Epidermal melanocyte (primary cell): ENCODE data around the gene GRPEL2.
"Not testable (repeated sequence)": the region's sequence is repeated elsewhere in the genome, so short reads cannot be mapped to it uniquely, and the experiment has no call there.

Source experiments
- DNase-seq: peaks from one replicate; pipeline ENCODE4 v3.0.0; 2011; ENCODE audit warnings: low spot score; ENCODE audit not compliant: insufficient read length

Gene GRPEL2

DNA sequence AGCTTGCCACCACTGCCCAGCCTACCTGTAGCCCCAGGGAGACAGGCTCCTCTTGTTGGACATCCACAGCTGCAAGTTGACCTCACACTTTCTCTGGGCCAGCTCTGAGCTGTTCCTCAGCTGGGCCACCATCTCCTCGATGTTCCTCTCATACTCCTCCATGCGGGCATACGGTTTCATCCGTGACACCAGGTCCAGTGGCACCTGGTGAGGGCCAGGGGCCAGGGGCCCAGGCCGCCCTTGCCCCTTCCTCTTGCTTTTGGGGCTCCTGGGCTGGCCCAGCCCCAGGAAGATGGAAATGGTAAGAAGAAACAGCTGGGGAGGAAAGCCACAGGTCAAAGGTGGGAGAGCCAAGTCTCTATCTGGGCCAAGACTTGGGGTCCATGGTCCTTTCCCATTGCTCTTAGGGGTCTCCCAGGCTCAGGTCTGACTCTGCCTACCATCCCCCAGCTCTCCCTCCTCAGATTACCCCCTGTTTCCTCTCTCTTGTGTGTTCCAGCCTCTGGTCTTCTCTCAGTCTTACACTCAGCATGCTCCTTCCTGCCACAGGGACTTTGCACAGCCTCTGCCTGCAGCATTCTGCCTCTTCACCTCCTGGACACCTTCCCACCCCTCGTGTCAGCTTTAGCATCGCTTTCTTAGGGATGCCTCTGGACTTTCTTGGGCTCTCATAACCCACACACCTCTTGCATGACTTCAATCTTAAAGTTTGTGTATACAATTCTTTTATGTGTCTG is 31.6 kb downstream of the GRPEL2 start:
- no peak for DNase-seq

DNA sequence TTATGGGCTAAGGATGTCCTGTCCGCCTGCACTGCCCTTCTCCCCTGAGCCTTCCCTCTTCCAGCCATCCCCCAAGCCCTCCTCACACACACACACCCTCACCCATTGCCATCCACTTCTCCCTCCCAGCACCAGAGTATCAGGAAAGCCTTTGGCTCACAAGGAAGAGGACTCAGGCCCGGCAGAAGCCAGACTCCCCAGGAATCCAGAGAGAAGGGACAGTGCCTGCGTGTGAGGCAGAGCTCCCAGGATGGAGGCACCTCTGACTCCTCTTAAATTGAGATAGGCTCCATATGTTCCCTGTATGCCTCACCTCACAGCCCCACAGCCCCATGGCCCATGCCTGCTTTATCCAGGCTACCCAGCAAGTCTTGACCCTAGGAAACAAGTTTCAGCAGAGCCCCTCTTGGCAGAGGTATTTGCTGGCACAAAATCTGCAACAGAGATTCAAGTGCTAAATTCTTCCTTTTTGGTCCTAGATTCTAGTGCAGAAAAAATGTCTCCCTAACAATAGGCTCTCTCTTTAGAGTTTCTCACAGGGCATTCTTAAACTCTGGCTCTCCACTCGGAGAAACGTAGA is 33.0 kb downstream of the GRPEL2 start:
- DNase-seq: no peak

DNA sequence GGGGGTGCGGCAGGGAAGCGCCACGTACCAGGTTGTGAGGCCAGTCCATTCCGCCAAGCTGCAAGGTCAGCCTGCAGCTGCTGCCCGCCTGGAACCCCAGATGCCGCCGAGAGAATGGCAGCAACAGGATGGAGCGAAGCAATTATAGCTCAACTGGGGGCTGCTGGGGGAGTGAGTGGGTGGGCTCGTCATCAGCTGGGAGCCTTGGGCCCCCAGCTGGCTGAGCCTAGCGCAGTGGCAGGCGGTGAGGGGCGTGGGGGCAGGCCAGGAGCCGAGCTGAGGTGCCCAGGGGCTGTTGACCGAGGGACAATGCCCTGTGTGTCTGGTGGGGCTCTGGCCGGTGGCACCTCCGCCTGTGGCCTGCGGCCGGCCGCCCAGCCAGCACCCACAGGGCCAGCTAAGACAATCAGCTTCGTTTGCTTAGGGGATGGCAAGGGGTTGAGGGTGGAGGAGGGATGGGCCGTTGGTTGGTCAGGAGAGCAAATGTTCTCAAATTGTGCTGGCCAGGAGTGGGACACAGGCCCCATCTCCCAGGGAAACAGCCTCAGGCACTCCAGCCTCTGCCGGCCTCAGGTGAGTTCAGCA is 34.0 kb downstream of the GRPEL2 start, which contains the start of gene IL17B:
TSS of gene IL17B (minus strand) at position 116 of the 585 bp plus-strand sequence. CDS start at position 49, 67 bp downstream.
- no peak for DNase-seq

DNA sequence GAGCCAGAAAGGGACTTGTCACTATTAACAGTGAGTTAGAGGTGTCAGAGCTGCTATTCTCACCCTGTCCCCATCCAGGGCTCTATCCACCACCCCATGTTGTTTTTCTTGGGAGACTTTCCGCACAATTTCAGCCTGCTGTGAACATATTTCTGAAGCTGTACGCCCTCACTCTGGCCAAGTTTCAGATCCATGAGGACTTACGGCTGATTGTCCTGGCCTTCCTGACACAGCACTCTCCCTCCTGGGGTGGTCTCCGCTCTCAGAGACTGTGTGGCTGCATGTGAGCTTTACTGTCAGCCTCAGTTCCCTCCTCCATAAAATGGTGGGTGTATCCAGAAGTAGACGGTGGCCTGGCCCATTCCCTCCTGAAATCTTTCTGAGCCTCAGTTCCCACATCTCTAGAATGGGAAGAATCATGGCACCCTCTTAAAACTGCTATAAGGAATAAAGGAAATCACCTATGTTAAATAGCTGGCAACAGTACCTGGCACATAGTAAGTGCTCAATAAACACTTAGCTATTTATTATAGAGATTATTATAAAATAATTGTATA is 34.6 kb downstream of the GRPEL2 start:
- no peak for DNase-seq

DNA sequence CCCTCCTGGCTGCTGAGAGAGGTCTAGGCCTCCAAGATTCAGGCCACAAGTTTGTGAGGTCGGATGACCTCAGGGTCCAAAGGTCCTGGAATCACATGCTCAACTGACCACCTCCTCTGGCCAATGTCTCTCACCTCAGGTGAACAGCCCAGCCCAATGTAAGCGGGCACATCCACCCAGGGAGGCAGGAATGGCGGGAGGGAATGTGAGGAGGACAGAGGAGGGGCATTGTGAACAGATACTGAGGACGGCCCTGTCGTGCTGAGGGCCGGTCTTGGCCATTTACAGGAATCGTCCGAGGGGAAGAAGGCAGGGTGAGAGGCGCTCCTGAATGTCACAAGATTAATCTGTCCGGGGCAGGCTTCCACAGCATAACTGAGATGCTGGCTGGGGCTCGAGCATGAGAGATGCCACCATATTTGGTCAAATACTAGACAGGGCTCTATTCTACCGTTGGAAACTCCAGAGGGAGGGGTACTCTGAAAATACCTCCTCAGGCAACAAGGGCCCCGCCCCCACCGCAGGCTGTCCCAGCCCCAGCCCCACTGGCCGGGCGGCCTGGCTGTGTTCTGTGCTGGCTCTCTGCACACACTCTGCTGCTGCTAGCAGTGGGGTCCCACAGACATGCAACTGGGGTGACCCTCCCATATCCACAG is 35.3 kb downstream of the GRPEL2 start:
- DNase-seq: no peak

DNA sequence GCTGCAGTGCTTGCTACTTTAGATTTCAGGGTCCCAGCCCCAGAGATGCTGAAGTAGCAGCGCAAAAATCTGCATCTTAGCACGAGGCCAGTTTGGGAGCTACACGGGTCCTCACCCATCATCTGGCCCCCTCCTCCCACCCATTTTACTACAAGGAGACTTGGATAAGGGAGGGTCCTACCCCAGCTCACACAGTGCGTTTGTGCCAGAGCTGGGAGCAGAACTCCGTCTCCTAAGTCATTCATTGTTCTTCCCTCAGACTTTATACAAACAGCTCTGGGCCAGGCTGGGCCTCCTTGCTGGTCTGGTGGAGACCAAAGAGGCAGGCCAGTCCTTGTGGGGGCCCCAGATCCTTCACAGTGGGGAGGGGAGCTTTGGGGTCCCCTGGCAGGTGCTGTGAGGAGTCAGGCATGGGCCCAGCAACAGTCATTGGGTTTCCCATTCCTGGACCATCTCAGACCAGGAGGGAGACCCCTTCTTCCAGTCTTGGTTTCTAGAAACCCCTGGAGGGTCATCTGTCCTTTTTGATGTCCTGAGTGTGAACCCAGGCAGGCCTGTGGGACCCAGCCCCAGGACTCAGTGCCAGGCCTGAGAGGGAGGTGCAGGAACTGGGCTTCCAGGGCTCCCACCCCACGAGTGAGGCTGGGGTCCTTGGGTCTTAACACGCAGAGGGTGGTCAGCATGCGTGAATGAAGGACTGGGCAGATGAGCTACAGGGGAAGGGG is 36.1 kb downstream of the GRPEL2 start:
- DNase-seq: no peak

DNA sequence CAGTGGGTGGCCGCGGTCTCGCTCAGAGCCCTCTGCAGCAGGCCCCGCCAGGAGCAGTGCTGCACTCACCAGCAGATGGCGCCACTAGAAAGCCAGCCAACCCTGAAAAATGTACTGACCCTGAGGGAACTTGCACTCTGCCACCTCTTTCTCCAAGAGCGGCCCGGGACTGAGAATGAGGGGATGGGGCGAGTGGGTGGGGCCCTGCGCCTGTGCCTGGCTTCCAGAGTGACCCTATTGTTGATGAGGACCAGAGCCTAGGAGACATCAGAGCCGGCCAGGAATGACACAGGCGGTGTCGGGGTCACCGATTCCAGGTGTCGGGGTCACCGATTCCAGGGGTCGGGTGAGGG is 36.7 kb downstream of the GRPEL2 start:
- peak; percentile 96 for DNase-seq

DNA sequence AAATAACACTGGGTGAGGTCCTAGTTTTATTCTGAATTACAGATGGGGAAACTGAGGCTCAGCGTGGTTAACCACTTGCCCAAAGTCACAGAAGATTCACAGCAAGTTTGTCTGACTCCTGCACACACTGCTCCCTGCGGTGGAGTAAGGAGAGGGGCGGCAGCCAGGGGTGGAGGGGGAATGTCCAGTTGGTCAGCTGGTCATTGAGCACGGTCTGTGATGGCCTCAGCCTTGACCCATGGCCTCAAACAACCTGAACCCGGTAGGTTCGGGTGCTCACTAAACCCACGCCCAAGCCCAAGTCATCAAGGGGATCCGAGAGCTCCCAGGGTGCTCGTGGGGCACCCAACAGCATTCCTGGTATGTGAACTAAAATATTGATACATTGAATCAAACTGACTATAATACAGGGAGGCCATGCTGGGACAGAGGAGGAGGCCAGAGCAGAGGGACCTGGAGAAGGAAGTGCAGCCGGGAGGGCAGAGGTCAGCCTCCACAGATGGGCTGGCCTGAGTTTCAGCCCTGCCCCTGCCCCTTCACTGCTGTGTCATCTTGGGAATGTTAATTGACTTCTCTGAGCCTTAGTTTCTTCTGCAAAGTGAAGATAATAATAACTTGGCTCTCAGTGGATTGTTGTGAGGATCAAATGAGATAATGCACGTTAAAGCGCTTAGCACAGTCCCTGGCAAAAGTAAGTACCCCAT is 37.4 kb downstream of the GRPEL2 start:
- DNase-seq: no peak

DNA sequence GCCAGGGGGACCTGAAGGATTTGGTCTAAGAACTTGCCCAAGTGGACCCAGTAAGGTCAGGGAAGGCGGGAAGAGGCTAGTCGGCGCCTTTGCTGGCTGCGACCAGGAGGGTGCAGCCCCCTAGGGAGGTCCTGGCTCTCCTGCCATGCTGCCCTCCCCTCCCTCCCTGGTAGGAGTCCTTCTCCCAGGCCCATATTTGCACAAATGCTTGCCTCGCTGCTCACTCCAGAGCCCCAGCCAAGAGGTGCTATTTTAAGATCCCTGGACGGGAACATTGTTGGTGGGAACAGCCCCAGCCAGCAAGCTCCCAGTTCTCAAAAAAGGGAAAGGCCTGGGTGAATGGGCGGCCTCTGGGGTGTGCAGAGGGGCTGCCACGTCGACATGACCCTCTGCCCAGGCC is 38.1 kb downstream of the GRPEL2 start:
- DNase-seq: no peak

DNA sequence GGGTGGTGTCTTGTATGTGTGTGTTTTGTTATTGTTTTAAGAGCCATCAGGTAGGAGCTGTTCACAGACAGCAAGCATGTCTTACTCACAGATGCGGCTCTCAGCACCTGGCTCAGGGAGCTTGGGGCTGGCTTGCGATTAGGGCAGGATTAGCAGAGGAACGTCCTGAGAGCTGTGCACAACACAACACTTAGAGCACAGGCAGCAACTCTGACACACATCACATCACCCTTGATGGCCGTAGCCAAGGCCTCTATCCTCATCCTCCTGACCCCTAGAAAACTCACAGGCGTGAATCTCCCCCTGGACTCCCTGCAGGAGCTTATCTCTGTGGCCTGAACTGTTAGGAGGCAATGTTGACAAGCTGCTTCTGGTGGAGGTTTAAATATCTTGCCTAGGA is 40.9 kb downstream of the GRPEL2 start:
- DNase-seq: no peak

DNA sequence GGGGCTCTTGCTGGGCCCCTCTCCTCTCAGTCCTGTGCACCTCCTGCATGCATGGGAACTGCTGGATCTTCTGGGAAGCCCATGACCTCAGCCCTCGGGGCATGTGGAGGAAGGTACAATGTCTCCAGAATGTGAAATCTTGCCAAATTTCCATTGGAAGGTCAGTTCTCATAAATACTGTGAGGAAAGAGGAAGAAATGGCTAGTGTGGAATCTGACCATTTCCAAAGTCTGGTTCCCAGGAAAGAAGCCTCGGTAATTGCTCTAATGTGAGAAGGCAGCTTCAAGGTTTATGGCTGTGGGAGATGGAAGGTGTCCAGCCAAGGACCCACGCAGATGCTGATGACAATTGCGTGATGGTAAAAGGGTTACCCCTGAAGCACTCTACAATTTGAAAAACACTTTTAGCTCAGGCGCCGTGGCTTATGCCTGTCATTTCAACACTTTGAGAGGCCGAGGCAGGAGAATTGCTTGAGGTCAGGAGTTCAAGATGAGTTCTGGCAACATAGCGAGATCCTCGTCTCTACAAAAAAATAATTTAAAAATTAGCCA is 41.9 kb downstream of the GRPEL2 start:
- no peak for DNase-seq

DNA sequence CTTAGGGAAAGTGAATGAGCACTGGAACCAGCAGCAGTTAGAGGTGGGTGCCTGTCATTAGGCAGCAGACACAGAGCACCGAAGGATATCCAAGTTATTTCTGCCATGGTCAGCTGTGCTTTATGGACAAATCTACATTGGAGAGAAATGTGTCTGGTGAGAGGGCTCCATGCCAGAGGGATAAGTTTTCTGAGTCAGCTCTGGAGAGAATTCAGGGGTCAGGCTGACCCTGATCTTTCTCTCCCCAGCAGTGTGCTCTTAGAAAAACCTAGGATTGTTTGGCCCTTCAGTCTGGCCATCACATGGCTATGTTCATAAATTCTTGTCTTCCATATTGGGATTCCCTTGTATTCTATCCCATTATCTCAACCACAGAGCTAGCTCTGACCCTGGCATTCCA is 42.7 kb downstream of the GRPEL2 start:
- no peak for DNase-seq

DNA sequence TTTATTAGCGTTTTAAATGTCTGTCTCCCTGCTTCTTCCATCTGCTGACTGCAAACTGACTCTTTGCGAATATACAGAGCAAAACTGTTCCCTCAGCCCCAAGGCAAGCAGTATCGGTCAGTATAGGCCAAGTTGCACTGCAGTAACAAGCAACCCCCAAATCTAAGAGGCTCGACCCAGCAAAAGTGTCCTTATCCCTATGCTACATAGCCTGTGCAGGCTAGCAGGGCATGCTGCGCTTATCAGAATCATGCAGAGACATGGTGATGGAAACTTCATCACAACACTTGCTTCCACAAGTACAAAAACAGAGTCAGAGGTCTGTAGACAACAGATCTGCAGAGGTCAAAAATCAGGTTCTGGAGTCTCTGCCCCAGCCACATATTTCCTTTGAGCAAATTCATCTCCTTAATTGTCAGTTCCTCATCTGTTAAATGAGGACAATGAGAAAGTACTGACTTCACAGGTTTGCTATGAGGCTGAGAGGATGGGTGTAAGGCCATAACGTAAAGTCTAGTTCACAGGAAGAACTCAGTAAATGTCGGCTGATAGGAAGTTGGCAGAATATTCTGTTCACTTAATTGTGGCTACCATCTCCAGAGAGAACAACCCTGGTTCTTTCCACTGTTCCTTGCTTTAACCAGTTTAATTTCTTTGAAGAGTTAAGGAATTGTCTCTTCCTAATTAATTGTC is 43.3 kb downstream of the GRPEL2 start:
- no peak for DNase-seq

DNA sequence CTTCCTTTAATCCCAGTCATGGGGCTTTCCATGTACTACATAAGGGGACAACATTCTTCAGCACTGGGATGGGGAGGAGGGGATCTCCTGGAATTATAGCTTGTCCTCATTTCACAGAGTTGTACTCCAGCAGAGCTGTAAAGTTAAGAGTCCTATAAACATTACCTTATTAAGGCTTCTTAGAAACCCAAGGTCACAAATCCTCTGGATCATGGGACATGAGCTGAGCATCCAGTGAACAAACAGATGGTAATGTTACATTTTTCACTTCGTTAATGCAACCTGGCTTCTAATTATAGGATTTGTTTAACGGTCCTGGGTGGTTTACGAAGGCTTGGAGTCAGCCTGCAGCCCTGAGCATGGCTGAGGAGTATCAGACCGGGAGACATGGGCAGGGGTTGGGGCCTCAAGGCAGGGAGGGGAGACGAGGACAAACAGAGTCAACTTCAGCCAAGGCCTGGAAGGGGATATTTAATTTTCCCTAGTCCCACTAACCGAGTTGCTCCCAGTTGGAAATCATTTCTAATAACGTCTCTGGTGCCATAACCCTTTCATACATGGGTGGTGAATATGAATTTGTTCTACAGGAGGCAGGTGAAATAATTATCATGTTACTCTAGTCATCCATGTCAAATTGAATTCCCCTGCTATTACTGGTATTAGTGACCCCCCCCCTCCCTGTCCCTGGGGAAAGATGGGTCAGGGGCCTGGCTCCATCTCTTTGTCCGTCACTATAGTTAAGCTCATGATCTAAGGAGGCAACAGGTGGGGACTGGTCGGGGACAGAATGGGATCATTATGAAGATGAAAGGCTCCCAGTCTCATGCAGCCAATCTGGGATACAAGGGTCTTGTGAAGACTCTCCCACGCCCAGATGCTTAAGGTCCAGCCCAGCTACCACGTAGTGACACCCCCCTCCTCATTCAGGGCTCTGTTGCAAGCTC is 44.5 kb downstream of the GRPEL2 start:
- DNase-seq: no peak

DNA sequence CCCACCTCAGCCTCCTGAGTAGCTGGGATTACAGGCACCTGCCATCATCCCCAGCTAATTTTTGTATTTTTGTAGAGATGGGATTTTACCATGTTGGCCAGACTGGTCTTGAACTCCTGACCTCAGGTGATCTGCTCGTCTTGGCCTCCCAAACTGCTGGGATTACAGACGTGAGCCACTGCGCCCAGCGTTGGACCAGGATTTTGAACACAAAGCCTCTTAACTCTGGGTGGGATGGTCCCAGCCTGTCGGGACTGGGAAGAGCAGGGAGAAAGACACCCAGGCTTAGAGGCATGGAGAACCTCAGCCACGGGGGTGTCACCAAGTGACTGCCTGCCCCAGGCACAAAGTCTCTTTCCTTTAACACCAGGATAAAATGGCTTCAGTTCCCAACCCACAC is 45.8 kb downstream of the GRPEL2 start:
- not testable (repeated sequence) for DNase-seq

DNA sequence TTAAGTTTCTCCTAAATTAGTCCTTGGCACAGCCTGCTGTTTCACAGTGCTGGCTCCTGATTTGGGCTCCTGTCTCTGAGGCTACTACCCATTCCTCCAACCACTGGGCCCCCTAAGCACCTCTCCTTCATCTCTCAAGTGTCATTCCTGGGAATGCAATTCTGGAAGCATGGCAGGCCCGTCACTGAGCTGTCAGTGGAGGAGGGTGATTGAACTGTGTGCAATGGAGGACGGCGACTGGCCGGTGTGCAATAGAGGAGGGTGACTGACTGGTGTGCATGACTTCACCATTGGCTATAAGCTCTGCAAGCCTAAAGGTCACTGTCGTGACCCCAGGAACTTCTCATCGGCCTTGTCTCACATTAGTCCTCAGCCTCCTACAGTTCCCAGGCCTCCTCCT is 46.2 kb downstream of the GRPEL2 start:
- DNase-seq: no peak

DNA sequence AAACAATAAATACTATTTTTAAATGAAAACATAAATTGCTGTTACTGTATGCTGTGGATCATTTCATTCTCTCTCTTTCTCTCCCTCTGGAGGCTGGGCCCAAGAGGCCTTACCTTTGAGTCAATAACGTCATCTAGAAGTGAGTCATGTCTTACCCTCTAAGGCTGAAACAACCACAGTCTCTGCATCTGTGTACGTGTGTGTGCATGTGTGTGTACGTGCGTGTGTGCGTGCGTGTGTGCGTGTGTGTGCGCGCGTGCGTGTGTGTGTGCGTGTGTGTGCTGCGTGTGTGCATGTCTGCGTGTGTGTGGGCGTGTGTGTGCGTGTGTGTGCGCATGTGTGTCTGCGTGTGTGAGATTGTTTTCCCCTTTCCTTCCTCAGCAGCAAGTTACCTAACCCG is 47.4 kb downstream of the GRPEL2 start:
- DNase-seq: no peak

DNA sequence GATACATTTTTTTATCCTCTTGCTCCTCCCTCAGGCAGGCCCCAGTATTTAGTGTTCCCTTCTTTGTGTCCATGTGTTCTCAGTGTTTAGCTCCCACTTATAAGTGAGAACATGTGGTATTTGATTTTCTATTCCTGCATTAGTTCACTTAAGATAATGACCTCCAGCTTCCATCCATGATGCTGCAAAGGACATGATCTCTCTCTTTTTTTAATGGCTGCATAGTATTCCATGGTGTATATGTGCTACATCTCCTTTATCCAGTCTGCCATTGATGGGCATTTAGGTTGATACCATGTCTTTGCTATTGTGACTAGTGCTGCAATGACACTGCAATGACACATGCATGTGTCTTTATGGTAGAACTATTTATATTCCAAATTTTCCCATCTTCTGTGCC is 49.7 kb downstream of the GRPEL2 start:
- not testable (repeated sequence) for DNase-seq

DNA sequence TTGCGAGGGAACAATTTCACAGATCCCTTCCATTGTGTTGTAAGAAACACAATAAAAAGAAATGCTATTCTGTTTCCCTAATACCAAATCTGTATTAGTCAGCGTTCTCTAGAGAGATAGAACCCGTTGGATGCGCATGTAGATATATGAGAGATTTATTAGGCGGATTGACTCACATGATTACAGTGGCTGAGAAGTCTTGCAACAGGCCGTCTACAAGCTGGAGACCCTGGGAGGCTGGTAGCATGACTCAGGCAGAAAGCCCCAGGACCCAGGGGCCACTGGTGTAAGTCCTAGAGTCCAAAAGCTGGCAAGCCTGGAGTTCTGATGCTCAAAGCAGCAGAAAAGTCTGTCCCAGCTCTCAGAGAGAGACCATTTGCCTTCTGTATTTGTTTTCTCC is 52.2 kb downstream of the GRPEL2 start:
- DNase-seq: no peak
